Natural killer cell (primary cell): ENCODE results near the gene NOL7. TPM values are rescaled to one million over a fixed set of nuclear protein-coding genes. Genes with fewer than 3 reads are reported as not detected.

Experiments used
- ATAC-seq, 3 donors: fragments of 150-1000 bp in 2 of 3; fragments of 200-7000 bp in 1 of 3; cut with Tn5 transposase; 1 replicate in 1 of 3; 2 replicates in 2 of 3; pipeline ENCODE4 v1.10.0; 2021; ENCODE audit warnings: mild to moderate bottlenecking in 2 of 3, moderate library complexity in 2 of 3
- DNase-seq, 2 donors: peaks; one replicate each; pipeline versions ENCODE4 v3.0.0 to v3.0.0-alpha.2; 2013 to 2021; ENCODE audit warnings: mixed read lengths in 1 of 2
- H3K27ac ChIP-seq: one replicate; pipeline ENCODE4 v1.5.1; 2013; ENCODE audit warnings: mild to moderate bottlenecking, low read length
- H3K27me3 ChIP-seq: one replicate; pipeline ENCODE4 v1.6.1; 2013; ENCODE audit warnings: low read length; ENCODE audit not compliant: control insufficient read depth, insufficient read depth
- H3K36me3 ChIP-seq: one replicate; pipeline ENCODE4 v1.6.1; 2013; ENCODE audit warnings: low read length; ENCODE audit not compliant: control insufficient read depth, insufficient read depth
- H3K4me1 ChIP-seq: one replicate; pipeline ENCODE4 v1.6.1; 2013; ENCODE audit warnings: low read length; ENCODE audit not compliant: control insufficient read depth, insufficient read depth
- H3K4me3 ChIP-seq: one replicate; pipeline ENCODE4 v1.5.1; 2013; ENCODE audit warnings: low read length
- H3K9me3 ChIP-seq: one replicate; pipeline ENCODE4 v1.6.1; 2013; ENCODE audit warnings: low read length; ENCODE audit not compliant: control insufficient read depth, insufficient read depth
- H3K27ac Mint-ChIP-seq, 2 donors: one replicate each; pipeline ENCODE4 v1.8.0; 2022; ENCODE audit warnings: mild to moderate bottlenecking in 2 of 2, mixed read lengths in 2 of 2, moderate library complexity in 1 of 2
- H3K27me3 Mint-ChIP-seq, 2 donors: one replicate each; pipeline ENCODE4 v1.8.0; 2022; ENCODE audit warnings: low read depth in 2 of 2, mixed read lengths in 2 of 2
- H3K36me3 Mint-ChIP-seq: one replicate; pipeline ENCODE4 v1.8.0; 2022; ENCODE audit warnings: mixed read lengths
- H3K4me1 Mint-ChIP-seq, 2 donors: one replicate each; pipeline ENCODE4 v1.8.0; 2022; ENCODE audit warnings: mixed read lengths in 2 of 2
- H3K4me3 Mint-ChIP-seq: one replicate; pipeline ENCODE4 v1.8.0; 2022; ENCODE audit warnings: mild to moderate bottlenecking, moderate library complexity, mixed read lengths
- H3K9me3 Mint-ChIP-seq, 2 donors: one replicate each; pipeline ENCODE4 v1.8.0; 2022; ENCODE audit warnings: mixed read lengths in 2 of 2
- CTCF ChIP-seq: fragments of 200-600 bp; IDR thresholded peaks from one replicate; pipeline ENCODE4 v1.8.0; 2022; ENCODE audit warnings: antibody characterized with exemption
- WGBS: methylation state at CpG from one replicate; pipeline ENCODE4 v1.1.7; 2013; ENCODE audit warnings: missing lambda C conversion rate; ENCODE audit not compliant: insufficient coverage; 5-methylcytosine and 5-hydroxymethylcytosine counted together
- intact Hi-C: fragments of 100-400 bp; cut with micrococcal nuclease; formaldehyde crosslinking; loops from one replicate; pipeline ENCODE4 v1.14.2; 2022
- total RNA-seq, 4 donors: library from RNA; stranded (reverse); fragments of 120-200 nt in 1 of 4; gene quantifications; one replicate each; pipeline versions ENCODE4 v1.2.3 to v1.2.4, GENCODE V29; 2013 to 2022

Gene NOL7
- total RNA-seq, 3 donors from 2014 or later (not counting 1 experiment from before 2014, with no cell fraction given) = 24.7 to 31.3 (median 29.6) TPM

GRCh38 chr6:13668291-13668928, 53.3 kb downstream of the NOL7 start:
- H3K27me3 ChIP-seq = no peaks in the 10 kb centered on the region
- Mint-ChIP-seq H3K4me1 (peaks cover 88% of the 10 kb centered on the region in 2 donors), H3K4me3 (peak overlapping the region; percentile 55), H3K27ac (peak overlapping the region; percentile 71 to 76), H3K27me3 (no peaks in the 10 kb centered on the region), H3K36me3 (no peaks in the 10 kb centered on the region), H3K9me3 (no peaks in the 10 kb centered on the region)
- H3K36me3 ChIP-seq = no peaks in the 10 kb centered on the region
- 20% methylated on average over 1 of the region's 2 CpGs for WGBS
- TF ChIP-seq CTCF = no peak
- no peak overlapping the region for H3K27ac ChIP-seq
- ATAC-seq (peak; percentile 66 to 74 (median 67)), DNase-seq (peak in 1 of 2 donors; percentile 38)
- no peak overlapping the region for H3K4me3 ChIP-seq
- intact Hi-C loops = loop anchor here (5.0 kb wide), 1 partner anchor 44 kb away; the partner anchor contains the start of gene RANBP9
- peaks cover 13% of the 10 kb centered on the region for H3K4me1 ChIP-seq
- no peaks in the 10 kb centered on the region for H3K9me3 ChIP-seq

- no peaks in the 10 kb centered on the region for H3K9me3 ChIP-seq
- 66% methylated on average over 5 of the region's 5 CpGs for WGBS
- Mint-ChIP-seq H3K27me3 (no peaks in the 10 kb centered on the region), H3K27ac (peak overlapping the region; percentile 71 to 76), H3K4me1 (peaks cover 83 to 85% of the 10 kb centered on the region in 2 donors), H3K36me3 (no peaks in the 10 kb centered on the region), H3K4me3 (peak overlapping the region; percentile 55), H3K9me3 (peaks cover 0 to 2% of the 10 kb centered on the region in 2 donors)
- H3K4me1 ChIP-seq = peaks cover 13% of the 10 kb centered on the region
- intact Hi-C loops = loop anchor here (5.0 kb wide), 1 partner anchor 43 kb away; the partner anchor contains the start of gene RANBP9
- no peaks in the 10 kb centered on the region for H3K27me3 ChIP-seq
- peak in 2 of 3 donors; percentile 34 to 51 for ATAC-seq
- H3K4me3 ChIP-seq = no peak overlapping the region
- no peak for DNase-seq
- no peaks in the 10 kb centered on the region for H3K36me3 ChIP-seq
- no peak overlapping the region for H3K27ac ChIP-seq
- TF ChIP-seq CTCF = no peak
Observed at GRCh38 chr6:13669476-13669875, 54.3 kb downstream of the NOL7 start.

Other genes starting within 250 kb of the NOL7 start
- gene GFOD1, start 127.7 kb upstream of the NOL7 start, total RNA-seq = 10 to 100 TPM; 59.7 to 74.5 (median 71.2) TPM
- gene SIRT5, start 40.7 kb upstream of the NOL7 start, total RNA-seq = 10 to 100 TPM in 2 of 3 donors, 1 to 10 TPM in 1; 8.8 to 13.9 (median 12.2) TPM
- gene RANBP9, start 96.5 kb downstream of the NOL7 start, total RNA-seq = 10 to 100 TPM; 52.2 to 62.5 (median 57.6) TPM
- gene MCUR1, start 199.2 kb downstream of the NOL7 start, total RNA-seq = 1 to 10 TPM; 6.0 to 9.6 (median 7.9) TPM